Erythroblast (primary cell): ENCODE measurements around the gene CA5A.
"Not testable (repeated sequence)": the region's sequence is repeated elsewhere in the genome, so short reads cannot be mapped to it uniquely, and the experiment has no call there.

Experiments used
- GATA1 ChIP-seq: IDR thresholded peaks from 2 replicates; pipeline ENCODE4 v1.6.1; 2011; ENCODE audit warnings: low read depth, mild to moderate bottlenecking, control low read depth, low read length, moderate library complexity
- POLR2A ChIP-seq: IDR thresholded peaks from 2 replicates; pipeline ENCODE4 v1.6.1; 2011; ENCODE audit warnings: mild to moderate bottlenecking, low read length

GRCh38 chr16:87937231-87937542 lies 858 bp upstream of the CA5A start:
- not testable (repeated sequence) for TF ChIP-seq POLR2A, GATA1
